ENCODE measurements around the gene PLIN3.
"Not testable (repeated sequence)": the region's sequence is repeated elsewhere in the genome, so short reads cannot be mapped to it uniquely, and the experiment has no call there.

Gene PLIN3

GRCh38 chr19:4844348-4845179 is 22.9 kb downstream of the PLIN3 start:
- peak; percentile 86 for DNase-seq

GRCh38 chr19:4843647-4843965 is 23.9 kb downstream of the PLIN3 start:
- DNase-seq: no peak

GRCh38 chr19:4839192-4839591 is 28.3 kb downstream of the PLIN3 start:
- no peak for DNase-seq

DNA sequence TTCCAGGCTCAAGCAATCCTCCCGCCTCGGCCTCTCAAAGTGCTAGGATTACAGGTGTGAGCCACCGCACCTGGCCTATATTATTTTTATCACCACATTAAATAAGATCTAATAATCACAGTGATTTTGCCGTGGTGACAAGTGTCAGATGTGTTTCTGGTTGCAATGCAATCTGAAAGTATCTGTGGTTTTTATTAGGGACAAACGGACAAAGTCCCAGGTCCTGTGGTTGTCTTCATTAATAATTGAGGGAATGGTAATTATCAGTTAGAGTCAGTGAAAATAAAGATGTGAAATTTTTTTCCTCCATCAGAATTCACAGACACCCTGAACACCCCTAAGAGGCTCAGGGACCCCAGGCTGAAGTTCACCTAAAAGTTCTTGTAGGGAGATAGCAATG is 34.7 kb downstream of the PLIN3 start:
- no peak for DNase-seq

- DNase-seq: not testable (repeated sequence)
Observed at GRCh38 chr19:4831979-4832340, 35.5 kb downstream of the PLIN3 start.

DNA sequence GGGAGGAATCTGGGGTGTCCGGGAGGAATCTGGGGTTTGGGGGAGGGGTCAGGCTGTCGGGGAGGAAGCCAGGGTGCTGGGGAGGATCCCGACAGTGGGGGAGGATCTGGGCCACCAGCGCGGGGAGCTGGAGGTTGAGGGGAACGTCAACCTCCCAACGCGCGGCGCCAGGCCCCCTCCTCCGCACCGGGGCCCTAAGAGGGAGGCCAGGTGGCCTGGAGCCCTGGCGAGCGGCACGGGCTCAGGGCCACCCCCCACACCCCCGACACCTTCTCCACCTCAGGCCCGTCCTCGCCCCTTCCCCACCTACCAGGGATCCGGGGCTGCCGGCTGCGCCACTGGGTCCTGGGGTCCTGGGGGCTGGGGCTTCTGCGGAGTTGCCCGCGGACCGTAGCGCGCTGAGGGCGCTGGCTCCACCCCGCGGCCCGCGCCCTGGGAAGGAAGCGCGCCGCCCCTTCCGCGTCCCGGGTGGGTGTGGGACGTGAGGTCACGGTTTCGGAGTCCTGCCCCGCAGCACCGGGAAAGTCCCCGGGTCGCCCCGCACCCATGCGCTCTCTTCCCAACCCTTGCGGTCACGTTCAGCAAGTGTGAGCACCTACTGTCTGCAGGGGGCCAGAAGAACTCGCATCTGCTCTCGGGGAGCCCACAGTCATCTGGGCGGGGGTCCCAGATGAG is 36.0 kb downstream of the PLIN3 start, which contains the start of gene TICAM1:
Gene TICAM1 (minus strand): TSS at position 409 of the 675 bp plus-strand sequence. CDS start 13,335 bp downstream, outside the sequence.
- peak; percentile 44 for DNase-seq

- no peak for DNase-seq
Observed at GRCh38 chr19:4830768-4831265, 36.6 kb downstream of the PLIN3 start.

DNA sequence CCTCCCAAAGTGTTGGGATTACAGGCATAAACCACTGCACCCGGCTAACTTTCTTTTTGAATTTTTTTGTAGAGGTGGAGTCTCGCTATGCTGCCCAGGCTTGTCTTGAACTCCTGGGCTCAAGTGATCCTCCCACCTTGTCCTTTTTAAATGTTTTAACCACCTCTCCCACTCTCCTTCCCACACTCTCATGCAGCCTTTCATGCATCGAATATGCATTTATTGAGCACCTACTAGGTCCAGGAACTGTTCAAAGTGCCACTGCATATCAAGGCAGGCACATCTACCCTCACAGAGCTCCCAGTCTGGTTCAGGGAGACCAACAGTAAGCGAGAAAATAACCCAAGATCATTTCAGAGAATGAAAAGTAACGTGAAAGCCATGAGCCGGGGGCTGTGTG is 37.1 kb downstream of the PLIN3 start:
- DNase-seq: no peak

GRCh38 chr19:4829001-4829712 is 38.3 kb downstream of the PLIN3 start:
- DNase-seq: no peak

- no peak for DNase-seq
Observed at GRCh38 chr19:4823577-4823976, 43.9 kb downstream of the PLIN3 start.

DNA sequence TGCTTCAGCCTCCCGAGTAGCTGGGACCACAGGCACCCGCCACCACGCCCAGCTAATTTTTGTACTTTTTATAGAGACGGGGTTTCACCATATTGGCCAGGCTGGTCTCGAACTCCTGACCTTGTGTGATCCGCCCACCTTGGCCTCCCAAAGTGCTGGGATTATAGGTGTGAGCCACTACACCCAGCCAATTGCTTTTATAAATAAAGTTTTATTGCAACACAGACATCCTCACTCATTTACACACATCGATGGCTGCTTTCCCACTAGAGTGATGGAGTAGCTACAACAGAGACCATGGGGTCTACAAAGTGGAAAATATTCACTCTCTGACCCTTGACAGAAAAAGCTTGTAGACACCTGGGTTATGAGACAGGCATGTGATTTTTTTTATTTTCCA is 45.1 kb downstream of the PLIN3 start:
- DNase-seq: not testable (repeated sequence)

DNA sequence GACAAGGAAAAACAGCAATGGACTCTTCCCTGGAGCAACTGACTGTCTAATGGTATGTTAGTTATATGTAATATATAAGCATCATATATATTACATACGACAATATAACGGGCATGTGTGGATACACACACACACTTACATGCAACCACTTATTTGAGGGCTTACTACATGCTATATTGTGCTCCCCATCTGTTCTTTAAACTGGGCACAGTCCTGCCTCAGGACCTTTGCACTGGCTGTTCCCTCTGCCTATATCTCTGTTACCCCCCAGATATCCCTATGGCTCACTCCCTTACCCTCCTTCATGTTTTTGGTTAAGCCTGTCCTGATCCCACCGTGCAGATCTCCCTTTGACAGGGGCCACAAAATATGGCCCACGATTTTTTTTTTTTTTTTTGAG is 46.2 kb downstream of the PLIN3 start:
- no peak for DNase-seq

- DNase-seq: no peak
Observed at GRCh38 chr19:4817467-4818277, 49.8 kb downstream of the PLIN3 start.

DNA sequence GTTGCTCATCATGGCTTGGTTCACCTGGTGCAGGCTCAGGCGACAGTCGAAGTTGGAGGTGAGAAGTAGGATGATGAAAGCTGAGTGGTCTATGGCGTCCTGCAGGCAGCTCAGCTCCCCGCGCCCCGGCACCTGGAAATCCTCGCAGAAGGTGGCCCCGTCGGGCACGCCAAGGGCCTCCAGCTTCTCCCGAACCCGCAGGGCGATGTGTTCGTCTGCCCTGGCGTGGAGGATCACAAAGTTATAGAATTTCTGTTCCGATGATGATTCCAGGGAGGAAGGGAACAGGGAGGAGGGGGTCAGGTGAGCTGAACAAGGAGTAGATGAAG is 50.6 kb downstream of the PLIN3 start:
- no peak for DNase-seq

DNA sequence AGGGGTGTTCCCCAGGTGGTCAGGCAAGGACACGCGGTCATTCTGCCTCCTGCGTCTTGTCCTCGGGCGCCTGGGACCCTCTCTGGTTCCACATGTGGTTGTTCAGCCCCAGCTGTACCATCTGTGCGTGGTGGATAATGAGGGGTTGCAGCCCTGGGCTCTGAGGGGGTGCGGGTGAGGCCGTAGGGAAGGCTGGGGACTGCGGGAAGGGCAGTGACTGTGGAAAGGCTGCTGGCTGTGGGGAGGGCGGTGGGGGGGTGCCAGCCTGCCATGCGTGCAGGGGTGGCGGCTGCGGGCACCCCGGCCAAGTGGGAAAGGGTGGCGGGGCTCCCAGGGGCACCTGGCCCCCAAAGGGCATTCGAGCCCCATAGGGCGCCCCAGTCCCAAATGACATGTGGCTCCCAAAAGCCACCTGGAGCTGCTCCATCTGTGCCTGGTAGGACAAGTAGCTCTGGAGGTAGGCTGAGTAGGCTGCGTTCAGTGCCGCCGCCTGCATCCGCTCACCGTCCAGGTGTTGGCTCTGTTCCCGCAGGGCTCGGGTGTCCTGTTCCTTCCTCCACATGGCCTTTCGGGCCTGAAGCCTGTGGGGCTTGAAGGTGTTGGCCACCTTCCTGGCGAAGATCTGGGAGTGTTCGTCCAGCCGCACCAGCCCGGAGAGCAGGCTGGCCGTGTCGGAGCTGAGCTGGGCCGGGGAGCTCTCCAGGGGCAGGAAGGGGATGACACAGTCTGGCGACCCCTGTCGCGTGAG is 51.1 kb downstream of the PLIN3 start:
- DNase-seq: no peak

DNA sequence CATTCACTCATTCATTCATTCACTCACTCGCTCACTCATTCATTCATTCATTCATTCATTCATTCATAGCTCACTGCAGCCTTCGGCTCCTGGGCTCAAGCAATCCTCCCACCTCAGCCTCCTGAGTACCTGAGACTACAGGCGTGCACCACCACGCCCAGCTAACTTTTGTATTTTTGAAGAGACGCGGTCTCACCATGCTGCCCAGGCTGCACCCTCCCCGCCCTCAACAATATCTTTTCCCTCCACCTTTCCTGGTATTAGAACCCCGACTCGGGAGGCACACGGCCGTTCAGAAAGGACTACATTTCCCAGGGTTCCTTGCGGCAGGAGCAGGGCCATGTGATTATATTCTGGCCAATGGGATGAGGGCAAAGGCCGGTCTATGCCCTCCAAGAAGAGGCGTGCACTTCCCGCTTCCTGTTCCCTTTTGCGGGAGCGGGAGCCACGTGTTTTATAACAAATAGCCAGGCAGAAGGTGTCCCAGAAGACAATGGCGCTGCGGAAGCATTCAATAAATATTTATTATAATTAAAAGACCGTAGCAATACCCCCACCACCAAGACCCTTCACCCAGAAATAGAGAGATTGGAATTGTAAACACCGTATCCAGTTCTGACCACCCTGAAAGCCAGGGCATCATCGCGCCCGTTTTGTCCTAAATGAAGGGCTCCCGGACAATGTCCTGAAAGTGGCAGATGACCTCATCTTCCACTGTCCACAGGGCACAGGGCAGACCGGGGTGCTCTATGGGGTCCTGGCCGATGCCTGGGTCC is 51.9 kb downstream of the PLIN3 start:
- DNase-seq: peak; percentile 94

- DNase-seq: peak; percentile 79
Observed at GRCh38 chr19:4814625-4815425, 52.6 kb downstream of the PLIN3 start.

DNA sequence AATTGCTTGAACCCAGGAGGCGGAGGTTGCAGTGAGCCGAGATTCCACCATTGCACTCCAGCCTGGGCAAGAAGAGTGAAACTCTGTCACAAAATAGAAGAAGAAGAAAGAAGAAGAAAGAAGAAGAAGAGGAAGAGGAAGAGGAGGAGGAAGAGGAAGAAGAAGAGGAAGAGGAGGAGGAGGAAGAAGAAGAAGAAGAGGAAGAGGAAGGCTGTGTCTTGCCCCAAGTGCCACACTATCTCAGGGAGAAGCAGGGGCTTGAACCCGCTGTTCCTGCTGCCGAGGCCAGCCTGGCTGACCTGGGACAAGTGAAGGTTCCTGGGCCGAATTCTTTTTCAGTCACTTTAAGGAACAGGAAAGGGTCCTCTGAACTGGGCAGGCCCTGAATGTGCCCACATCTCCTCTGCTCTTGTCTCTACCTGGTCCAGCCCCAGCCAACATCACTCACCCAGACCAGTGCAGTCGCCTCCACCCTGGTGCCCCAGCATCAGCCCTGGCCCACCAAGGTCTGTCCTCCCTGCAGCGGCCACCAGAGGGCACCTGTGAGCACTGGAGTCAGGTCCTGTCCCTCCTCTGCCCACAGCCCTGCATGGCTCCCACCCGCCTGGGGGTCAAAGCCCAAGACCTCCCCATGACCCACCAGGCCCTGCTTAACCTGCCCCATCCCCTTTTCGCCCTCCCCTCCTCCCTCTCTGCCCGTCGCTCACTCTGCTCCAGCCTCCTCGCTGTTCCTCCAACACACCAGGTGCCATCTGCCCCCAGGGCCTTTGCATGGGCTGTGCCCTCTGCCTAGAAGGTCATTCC is 55.9 kb downstream of the PLIN3 start:
- DNase-seq: peak; percentile 60

DNA sequence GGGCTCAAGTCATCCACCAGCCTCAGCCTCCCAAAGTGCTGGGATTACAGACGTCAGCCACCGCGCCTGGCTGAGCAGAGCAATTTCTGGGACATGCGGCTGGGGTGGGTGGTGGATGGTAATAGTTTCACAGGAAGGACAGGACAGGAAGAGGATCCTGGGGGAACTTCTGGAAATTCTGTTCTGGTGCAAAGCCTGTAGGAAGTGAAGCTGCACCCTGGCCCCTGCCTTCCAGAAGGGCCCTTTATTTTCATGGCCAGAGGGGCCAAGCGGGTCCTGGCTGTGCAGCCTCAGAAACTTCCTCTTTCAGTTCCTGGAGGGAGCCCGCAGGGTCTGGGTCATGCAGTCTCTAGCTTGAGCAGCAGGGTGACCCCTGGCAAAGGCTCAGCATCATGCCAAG is 60.3 kb downstream of the PLIN3 start:
- no peak for DNase-seq

DNA sequence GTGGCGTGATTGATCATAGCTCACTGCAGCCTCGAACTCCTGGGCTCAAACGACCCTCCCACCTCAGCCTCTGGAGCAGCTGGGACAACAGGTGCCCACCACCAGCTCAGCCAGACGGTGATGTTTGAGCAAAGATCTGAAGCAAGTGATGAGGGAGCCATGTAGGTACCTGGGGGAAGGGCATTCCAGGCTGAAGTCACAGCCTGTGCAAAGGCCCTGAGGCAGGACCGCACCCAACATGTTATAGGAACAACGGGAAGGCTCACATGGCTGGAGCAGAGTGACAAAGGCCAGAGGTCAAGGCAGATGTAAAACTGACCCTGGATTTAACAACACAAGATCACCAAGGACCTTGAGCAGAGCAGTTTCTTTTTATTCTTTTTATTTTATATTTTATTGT is 61.1 kb downstream of the PLIN3 start:
- no peak for DNase-seq

Data from fibroblast of upper back skin (primary cell).